GM23338 (cell line): ENCODE measurements around the gene PHOSPHO1. TPM values are rescaled to one million over a fixed set of nuclear protein-coding genes. Genes with fewer than 3 reads are reported as not detected.

Experiments
- ATAC-seq: fragments of 200-7000 bp; cut with Tn5 transposase; 3 replicates; pipeline ENCODE4 v1.9.1; 2020
- DNase-seq: peaks from one replicate; pipeline ENCODE4 v3.0.0-alpha.2; 2015; ENCODE audit warnings: low spot score
- H2AFZ ChIP-seq: fragments of 200-600 bp; sonication (generic); 2 replicates; pipeline ENCODE4 v1.8.0; 2016; ENCODE audit warnings: antibody characterized with exemption, mild to moderate bottlenecking, moderate library complexity
- H3F3A ChIP-seq: fragments of 200-600 bp; sonication (generic); replicated peaks from 2 replicates; pipeline ENCODE4 v1.8.0; 2017; ENCODE audit warnings: antibody characterized with exemption, mixed run types, low read depth
- H3K27ac ChIP-seq: fragments of 200-600 bp; sonication (generic); 2 replicates; pipeline ENCODE4 v1.6.1; 2016; ENCODE audit warnings: low read depth
- H3K27me3 ChIP-seq: fragments of 200-600 bp; sonication (generic); 2 replicates; pipeline ENCODE4 v1.8.0; 2016; ENCODE audit warnings: mild to moderate bottlenecking, mixed run types, moderate library complexity; ENCODE audit not compliant: insufficient read depth
- H3K36me3 ChIP-seq: fragments of 200-600 bp; sonication (generic); 2 replicates; pipeline ENCODE4 v1.8.0; 2016; ENCODE audit warnings: mild to moderate bottlenecking; ENCODE audit not compliant: insufficient read depth
- H3K4me1 ChIP-seq: fragments of 200-600 bp; sonication (generic); 2 replicates; pipeline ENCODE4 v1.8.0; 2016; ENCODE audit warnings: mild to moderate bottlenecking, moderate library complexity; ENCODE audit not compliant: insufficient read depth
- H3K4me2 ChIP-seq: fragments of 200-600 bp; sonication (generic); 2 replicates; pipeline ENCODE4 v1.7.1; 2017; ENCODE audit warnings: mixed run types
- H3K4me3 ChIP-seq: fragments of 200-600 bp; sonication (generic); 2 replicates; pipeline ENCODE4 v1.6.1; 2016; ENCODE audit warnings: mixed run types
- H3K79me2 ChIP-seq: fragments of 200-600 bp; sonication (generic); replicated peaks from 2 replicates; pipeline ENCODE4 v1.8.0; 2017; ENCODE audit warnings: mild to moderate bottlenecking; ENCODE audit not compliant: insufficient read depth
- H3K9me2 ChIP-seq: fragments of 200-600 bp; sonication (generic); 2 replicates; pipeline ENCODE4 v1.8.0; 2017; ENCODE audit not compliant: insufficient read depth
- H4K20me1 ChIP-seq: fragments of 200-600 bp; sonication (generic); replicated peaks from 2 replicates; pipeline ENCODE4 v1.8.0; 2017; ENCODE audit warnings: mild to moderate bottlenecking; ENCODE audit not compliant: insufficient read depth
- H3K27ac Mint-ChIP-seq: 2 replicates; pipeline ENCODE4 v1.8.0; 2020; ENCODE audit warnings: inconsistent platforms, mild to moderate bottlenecking, moderate library complexity, mixed read lengths
- H3K27me3 Mint-ChIP-seq: 3 replicates; pipeline ENCODE4 v1.8.0; 2022; ENCODE audit warnings: low read depth, mild to moderate bottlenecking, moderate library complexity, mixed read lengths, inconsistent platforms; ENCODE audit not compliant: insufficient read depth, poor library complexity
- H3K36me3 Mint-ChIP-seq: 3 replicates; pipeline ENCODE4 v1.8.0; 2021; ENCODE audit warnings: low read depth, mild to moderate bottlenecking, inconsistent platforms, moderate library complexity, mixed read lengths
- H3K4me1 Mint-ChIP-seq: 3 replicates; pipeline ENCODE4 v1.8.0; 2020; ENCODE audit warnings: mild to moderate bottlenecking, inconsistent platforms, mixed read lengths
- H3K4me3 Mint-ChIP-seq: 3 replicates; pipeline ENCODE4 v1.8.0; 2021; ENCODE audit warnings: moderate library complexity, mild to moderate bottlenecking, inconsistent platforms, mixed read lengths
- H3K9me3 Mint-ChIP-seq: 3 replicates; pipeline ENCODE4 v1.8.0; 2020; ENCODE audit warnings: moderate library complexity, mild to moderate bottlenecking, inconsistent platforms, mixed read lengths
- CREB1 ChIP-seq: fragments of 250-450 bp; sonication (Bioruptor Pico); IDR thresholded peaks from 2 replicates; pipeline ENCODE4 v1.5.0; 2020; ENCODE audit warnings: low read depth, mild to moderate bottlenecking, moderate library complexity
- EZH2phosphoT487 ChIP-seq: fragments of 200-600 bp; sonication (generic); IDR thresholded peaks from one replicate; pipeline ENCODE4 v1.8.1; 2018; ENCODE audit warnings: antibody characterized with exemption; ENCODE audit not compliant: unreplicated experiment
- JUNB ChIP-seq: IDR thresholded peaks from one replicate; pipeline ENCODE4 v1.6.1; 2016; ENCODE audit warnings: antibody characterized with exemption; ENCODE audit not compliant: unreplicated experiment
- NANOG ChIP-seq: IDR thresholded peaks from 2 replicates; pipeline ENCODE4 v1.6.1; 2016; ENCODE audit warnings: antibody characterized with exemption, borderline replicate concordance
- POLR2AphosphoS5 ChIP-seq: IDR thresholded peaks from 2 replicates; pipeline ENCODE4 v1.6.1; 2016; ENCODE audit warnings: antibody characterized with exemption, low read depth
- REST ChIP-seq: IDR thresholded peaks from one replicate; pipeline ENCODE4 v1.6.1; 2018; ENCODE audit warnings: antibody characterized with exemption; ENCODE audit not compliant: unreplicated experiment
- ZNF114 ChIP-seq: fragments of 250-450 bp; sonication (Bioruptor Pico); IDR thresholded peaks from 2 replicates; pipeline ENCODE4 v1.5.0; 2020; ENCODE audit warnings: mild to moderate bottlenecking, moderate library complexity
- ZNF331 ChIP-seq: fragments of 250-450 bp; sonication (Bioruptor Pico); IDR thresholded peaks from 2 replicates; pipeline ENCODE4 v1.5.0; 2020; ENCODE audit warnings: low read depth, mild to moderate bottlenecking, moderate library complexity
- polyA plus RNA-seq: library from polyadenylated mRNA; unstranded; fragments of >200 nt; fragmentation: Nextera tagmentation; extraction: Ambion mirVana; gene quantifications from 2 replicates; pipeline ENCODE4 v1.2.1, GENCODE V29; 2016
- total RNA-seq: library from RNA; depleted of rRNA; stranded (reverse); fragments of >200 nt; shearing (Covaris generic); gene quantifications from 2 replicates; pipeline ENCODE4 v1.2.3, GENCODE V29; 2014

PHOSPHO1 gene
- total and polyA plus RNA-seq, 2 experiments from 2014 or later = 0.71 to 2.2 TPM

DNA sequence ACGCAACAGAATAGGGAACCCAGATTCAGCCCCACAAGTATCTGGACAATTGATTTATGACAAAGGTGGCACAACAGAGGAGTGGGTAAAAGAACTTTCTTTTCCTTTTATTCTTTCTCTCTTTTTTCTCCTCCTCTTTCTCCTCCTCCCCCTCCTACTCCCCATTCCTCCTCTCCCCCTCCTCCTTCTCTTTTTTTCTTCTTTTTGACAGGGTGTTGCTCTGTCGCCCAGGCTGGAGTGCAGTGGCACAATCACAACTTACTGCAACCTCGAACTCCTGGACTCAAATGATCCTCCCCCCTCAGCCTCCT is 36.3 kb downstream of the PHOSPHO1 start:
- peak overlapping the region; percentile 94 for H3K4me3 ChIP-seq
- DNase-seq = no peak
- no peaks in the 10 kb centered on the region for H4K20me1 ChIP-seq
- no peaks in the 10 kb centered on the region for H3K36me3 ChIP-seq
- Mint-ChIP-seq H3K4me1 (peaks cover 12% of the 10 kb centered on the region; the same call in 2 of the 3 replicates), H3K27me3 (peaks cover 32% of the 10 kb centered on the region), H3K27ac (no peak overlapping the region), H3K4me3 (peak overlapping the region; percentile 94), H3K9me3 (peaks cover 9% of the 10 kb centered on the region; the same call in 2 of the 3 replicates), H3K36me3 (peaks cover 5% of the 10 kb centered on the region; the same call in 2 of the 3 replicates)
- peak overlapping the region; percentile 94 for H2AFZ ChIP-seq
- H3K9me2 ChIP-seq = no peaks in the 10 kb centered on the region
- no peak overlapping the region for H3K27ac ChIP-seq
- ATAC-seq = no peak
- no peaks in the 10 kb centered on the region for H3K79me2 ChIP-seq
- TF ChIP-seq EZH2phosphoT487 = no peak
- TF ChIP-seq REST = no peak
- no peak for TF ChIP-seq NANOG
- no peak for TF ChIP-seq POLR2AphosphoS5
- H3K27me3 ChIP-seq = no peaks in the 10 kb centered on the region
- H3K4me2 ChIP-seq = peak overlapping the region; percentile 80
- peaks cover 5% of the 10 kb centered on the region; the same call in 1 of the 2 replicates for H3F3A ChIP-seq
- peaks cover 9% of the 10 kb centered on the region; the same call in 1 of the 2 replicates for H3K4me1 ChIP-seq

DNA sequence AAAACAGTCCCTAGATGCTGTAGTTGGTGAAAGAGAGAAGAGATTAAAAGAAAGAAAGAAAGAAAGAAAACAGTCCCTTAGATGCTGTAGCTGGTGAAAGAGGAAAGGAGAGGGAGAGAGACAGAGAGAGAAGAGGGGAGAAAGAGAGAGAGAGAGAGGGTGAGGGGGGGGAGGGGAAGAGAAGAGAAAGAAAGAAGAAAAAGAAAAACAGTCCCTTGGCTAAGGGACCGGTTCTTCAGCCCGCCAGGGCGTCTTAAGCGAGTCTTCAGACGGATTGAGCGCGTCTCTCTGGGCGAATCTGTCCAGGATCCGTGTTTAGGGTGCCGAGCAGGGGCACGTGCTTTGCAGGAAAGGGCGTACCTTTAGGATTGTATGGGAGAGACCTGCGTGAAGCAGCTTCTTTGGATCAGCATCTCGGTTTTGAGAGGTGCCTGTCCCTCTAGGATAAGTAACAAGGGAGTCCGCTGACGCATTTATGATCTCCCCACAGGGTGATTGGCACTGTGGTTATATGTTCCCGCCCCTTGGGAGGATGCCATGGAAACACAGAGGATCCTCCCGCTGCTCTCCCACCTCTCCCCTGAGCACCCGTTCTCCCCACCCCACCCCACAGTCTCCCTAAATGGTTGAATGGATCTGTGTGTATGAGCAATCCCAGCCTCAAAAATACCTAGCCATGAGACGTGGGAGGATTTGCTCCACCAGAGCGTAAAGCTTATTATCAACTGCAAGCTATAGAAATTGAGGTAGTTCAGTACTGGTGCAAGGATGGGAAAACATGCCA is 36.9 kb downstream of the PHOSPHO1 start:
- Histone ChIP-seq H3K27ac (peak overlapping the region; percentile 82), H3K4me3 (peak overlapping the region; percentile 94)
- no peak for TF ChIP-seq REST
- TF ChIP-seq ZNF114 (CRISPR knock-in tag) = no peak
- peak; percentile 45 for TF ChIP-seq JUNB
- no peak for TF ChIP-seq ZNF331 (CRISPR knock-in tag)
- peak; percentile 39; the same call in 1 of the 2 replicates for TF ChIP-seq POLR2AphosphoS5
- TF ChIP-seq CREB1 (CRISPR knock-in tag) = no peak

More for the DNA sequence above, 36.9 kb downstream of the PHOSPHO1 start:
- no peaks in the 10 kb centered on the region for H4K20me1 ChIP-seq
- H3K36me3 Mint-ChIP-seq = peaks cover 5% of the 10 kb centered on the region; the same call in 2 of the 3 replicates
- peaks cover 9% of the 10 kb centered on the region; the same call in 1 of the 2 replicates for H3K4me1 ChIP-seq
- no peaks in the 10 kb centered on the region for H3K9me2 ChIP-seq
- H3K9me3 Mint-ChIP-seq = peaks cover 9% of the 10 kb centered on the region; the same call in 2 of the 3 replicates
- H3K27me3 ChIP-seq = no peaks in the 10 kb centered on the region
- H3K36me3 ChIP-seq = no peaks in the 10 kb centered on the region
- peaks cover 12% of the 10 kb centered on the region; the same call in 2 of the 3 replicates for H3K4me1 Mint-ChIP-seq
- DNase-seq (peak; percentile 82), ATAC-seq (peak; percentile 20)
- peaks cover 5% of the 10 kb centered on the region; the same call in 1 of the 2 replicates for H3F3A ChIP-seq
- peak overlapping the region; percentile 80 for H3K4me2 ChIP-seq
- H3K4me3 Mint-ChIP-seq = peak overlapping the region; percentile 94
- no peaks in the 10 kb centered on the region for H3K79me2 ChIP-seq
- peak overlapping the region; percentile 94 for H2AFZ ChIP-seq
- H3K27me3 Mint-ChIP-seq = peaks cover 32% of the 10 kb centered on the region
- peak overlapping the region; percentile 88 for H3K27ac Mint-ChIP-seq
